HepG2 (cell line): Measurements from ENCODE around the gene CLDN5.

Experiments used
- ADNP ChIP-seq: sonication (generic); formaldehyde crosslinking; IDR thresholded peaks from 2 replicates; pipeline ENCODE4 v1.4.0; 2020; ENCODE audit warnings: missing genetic modification reagents
- BHLHE40 ChIP-seq: IDR thresholded peaks from 2 replicates; pipeline ENCODE4 v1.6.1; 2011; ENCODE audit warnings: low read length, improper control_type of control experiment
- CEBPB ChIP-seq: IDR thresholded peaks from 2 replicates; pipeline ENCODE4 v1.6.1; 2011; ENCODE audit warnings: low read depth, low read length, improper control_type of control experiment, borderline replicate concordance
- EP300 ChIP-seq, 3 experiments: sonication (generic) in 1 of 3; formaldehyde crosslinking in 1 of 3; IDR thresholded peaks; 2 replicates each; pipeline versions ENCODE4 v1.5.1 to v1.6.1; 2011 to 2020; ENCODE audit warnings: low read depth in 2 of 3, low read length in 2 of 3, borderline replicate concordance in 1 of 3, improper control_type of control experiment in 1 of 3, mild to moderate bottlenecking in 1 of 3, missing genetic modification reagents in 1 of 3, moderate library complexity in 1 of 3
- EZH2 ChIP-seq: conservative IDR thresholded peaks from 2 replicates; pipeline ENCODE4 v1.6.1; 2012; ENCODE audit warnings: mild to moderate bottlenecking, low read depth, low read length, moderate library complexity
- NFATC3 ChIP-seq: sonication (generic); formaldehyde crosslinking; IDR thresholded peaks from 2 replicates; pipeline ENCODE4 v1.5.1; 2020; ENCODE audit warnings: mild to moderate bottlenecking, missing genetic modification reagents
- PPARG ChIP-seq: conservative IDR thresholded peaks from 2 replicates; pipeline ENCODE4 v1.6.1; 2016; ENCODE audit warnings: missing biosample characterization, missing genetic modification reagents
- RAD21 ChIP-seq: fragments of 450-650 bp; formaldehyde crosslinking; IDR thresholded peaks from 2 replicates; pipeline ENCODE4 v1.5.0; 2020; ENCODE audit warnings: mild to moderate bottlenecking
- RBAK ChIP-seq: sonication (generic); formaldehyde crosslinking; IDR thresholded peaks from 2 replicates; pipeline ENCODE4 v1.5.1; 2020; ENCODE audit warnings: mild to moderate bottlenecking, missing genetic modification reagents
- TBP ChIP-seq: sonication (generic); formaldehyde crosslinking; IDR thresholded peaks from 2 replicates; pipeline ENCODE4 v1.5.0; 2020; ENCODE audit warnings: missing genetic modification reagents
- TF ChIP-seq, protein P1 (sequence below): sonication (generic); formaldehyde crosslinking; IDR thresholded peaks from 2 replicates; pipeline ENCODE4 v1.5.0; 2020; ENCODE audit warnings: mild to moderate bottlenecking, missing genetic modification reagents, moderate library complexity
- TF ChIP-seq, protein P2 (sequence below): IDR thresholded peaks from 2 replicates; pipeline ENCODE4 v1.6.1; 2012; ENCODE audit warnings: low read depth, low read length, improper control_type of control experiment
- TF ChIP-seq, protein P3 (sequence below): IDR thresholded peaks from 2 replicates; pipeline ENCODE4 v1.6.1; 2012; ENCODE audit warnings: inconsistent platforms

DNA sequence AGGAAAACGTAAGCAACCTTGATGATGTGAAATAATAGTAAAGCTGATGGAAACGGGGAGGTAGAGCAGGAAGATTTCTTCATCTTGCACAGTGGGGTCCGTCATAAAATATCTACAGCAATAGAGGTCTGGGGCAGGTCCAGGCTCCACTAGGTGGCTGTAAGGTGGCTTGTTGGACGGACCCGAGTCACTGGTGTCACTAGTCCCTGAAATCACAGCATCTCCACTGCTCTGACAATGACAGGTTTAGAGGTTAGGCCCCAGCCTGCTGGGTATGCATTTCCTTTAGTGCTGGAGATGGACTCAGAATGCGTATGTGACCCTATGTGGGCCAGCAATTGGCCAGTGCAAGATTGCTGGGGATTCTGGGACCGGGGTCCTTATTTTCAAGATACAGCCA is 25.2 kb upstream of the CLDN5 start:
- TF ChIP-seq, protein P1, sequence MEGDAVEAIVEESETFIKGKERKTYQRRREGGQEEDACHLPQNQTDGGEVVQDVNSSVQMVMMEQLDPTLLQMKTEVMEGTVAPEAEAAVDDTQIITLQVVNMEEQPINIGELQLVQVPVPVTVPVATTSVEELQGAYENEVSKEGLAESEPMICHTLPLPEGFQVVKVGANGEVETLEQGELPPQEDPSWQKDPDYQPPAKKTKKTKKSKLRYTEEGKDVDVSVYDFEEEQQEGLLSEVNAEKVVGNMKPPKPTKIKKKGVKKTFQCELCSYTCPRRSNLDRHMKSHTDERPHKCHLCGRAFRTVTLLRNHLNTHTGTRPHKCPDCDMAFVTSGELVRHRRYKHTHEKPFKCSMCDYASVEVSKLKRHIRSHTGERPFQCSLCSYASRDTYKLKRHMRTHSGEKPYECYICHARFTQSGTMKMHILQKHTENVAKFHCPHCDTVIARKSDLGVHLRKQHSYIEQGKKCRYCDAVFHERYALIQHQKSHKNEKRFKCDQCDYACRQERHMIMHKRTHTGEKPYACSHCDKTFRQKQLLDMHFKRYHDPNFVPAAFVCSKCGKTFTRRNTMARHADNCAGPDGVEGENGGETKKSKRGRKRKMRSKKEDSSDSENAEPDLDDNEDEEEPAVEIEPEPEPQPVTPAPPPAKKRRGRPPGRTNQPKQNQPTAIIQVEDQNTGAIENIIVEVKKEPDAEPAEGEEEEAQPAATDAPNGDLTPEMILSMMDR (CRISPR knock-in tag), result no peak
- TF ChIP-seq BHLHE40 (no peak), RBAK (CRISPR knock-in tag) (no peak), ADNP (CRISPR knock-in tag) (no peak), NFATC3 (no peak), RAD21 (CRISPR knock-in tag) (no peak), PPARG (CRISPR knock-in tag) (no peak), EZH2 (no peak), TBP (CRISPR knock-in tag) (no peak), EP300 (IDR thresholded peaks at IDR 0.05; ENCODE audit: low read depth in 2 of 2, low read length in 2 of 2) (no peak), EP300 (CRISPR knock-in tag; IDR thresholded peaks at IDR 0.05; ENCODE audit: borderline replicate concordance) (no peak), CEBPB (no peak)
- TF ChIP-seq, protein P2, sequence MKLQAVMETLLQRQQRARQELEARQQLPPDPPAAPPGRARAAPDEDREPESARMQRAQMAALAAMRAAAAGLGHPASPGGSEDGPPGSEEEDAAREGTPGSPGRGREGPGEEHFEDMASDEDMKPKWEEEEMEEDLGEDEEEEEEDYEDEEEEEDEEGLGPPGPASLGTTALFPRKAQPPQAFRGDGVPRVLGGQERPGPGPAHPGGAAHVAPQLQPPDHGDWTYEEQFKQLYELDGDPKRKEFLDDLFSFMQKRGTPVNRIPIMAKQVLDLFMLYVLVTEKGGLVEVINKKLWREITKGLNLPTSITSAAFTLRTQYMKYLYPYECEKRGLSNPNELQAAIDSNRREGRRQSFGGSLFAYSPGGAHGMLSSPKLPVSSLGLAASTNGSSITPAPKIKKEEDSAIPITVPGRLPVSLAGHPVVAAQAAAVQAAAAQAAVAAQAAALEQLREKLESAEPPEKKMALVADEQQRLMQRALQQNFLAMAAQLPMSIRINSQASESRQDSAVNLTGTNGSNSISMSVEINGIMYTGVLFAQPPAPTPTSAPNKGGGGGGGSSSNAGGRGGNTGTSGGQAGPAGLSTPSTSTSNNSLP, result no peak
- TF ChIP-seq, protein P3, sequence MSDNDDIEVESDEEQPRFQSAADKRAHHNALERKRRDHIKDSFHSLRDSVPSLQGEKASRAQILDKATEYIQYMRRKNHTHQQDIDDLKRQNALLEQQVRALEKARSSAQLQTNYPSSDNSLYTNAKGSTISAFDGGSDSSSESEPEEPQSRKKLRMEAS, result no peak
